Effector memory CD4-positive, alpha-beta T cell (primary cell): ENCODE results near the gene IL6R.

Experiments
- DNase-seq, 3 donors: peaks; one replicate each; pipeline ENCODE4 v3.0.0-alpha.2; 2020
- H3K27ac ChIP-seq: 2 replicates; pipeline ENCODE4 v1.7.0; 2013; ENCODE audit warnings: mild to moderate bottlenecking, low read length, moderate library complexity; ENCODE audit not compliant: insufficient read depth, poor library complexity, severe bottlenecking
- H3K27me3 ChIP-seq: replicated peaks from 2 replicates; pipeline ENCODE4 v1.7.0; 2013; ENCODE audit warnings: mild to moderate bottlenecking, low read length; ENCODE audit not compliant: insufficient read depth, control insufficient read depth, poor library complexity, severe bottlenecking
- H3K36me3 ChIP-seq: 2 replicates; pipeline ENCODE4 v1.7.0; 2013; ENCODE audit warnings: mild to moderate bottlenecking, low read length, moderate library complexity; ENCODE audit not compliant: control insufficient read depth, insufficient read depth
- H3K4me1 ChIP-seq: 2 replicates; pipeline ENCODE4 v1.7.0; 2013; ENCODE audit warnings: low read length, mild to moderate bottlenecking; ENCODE audit not compliant: control insufficient read depth, insufficient read depth, poor library complexity, severe bottlenecking
- H3K4me3 ChIP-seq: 2 replicates; pipeline ENCODE4 v1.7.0; 2013; ENCODE audit warnings: low read length, low read depth, mild to moderate bottlenecking; ENCODE audit not compliant: insufficient read depth, poor library complexity, severe bottlenecking
- H3K9me3 ChIP-seq: 2 replicates; pipeline ENCODE4 v1.7.0; 2013; ENCODE audit warnings: mild to moderate bottlenecking, low read length, moderate library complexity; ENCODE audit not compliant: control insufficient read depth

Gene IL6R

GRCh38 chr1:154386643-154387352 is 18.3 kb upstream of the IL6R start:
- H3K27me3 ChIP-seq: no peaks in the 10 kb centered on the region
- H3K4me1 ChIP-seq: peaks cover 26% of the 10 kb centered on the region
- no peak overlapping the region for H3K4me3 ChIP-seq
- H3K36me3 ChIP-seq: no peaks in the 10 kb centered on the region
- no peaks in the 10 kb centered on the region for H3K9me3 ChIP-seq
- H3K27ac ChIP-seq: peak overlapping the region; percentile 85
- peak; percentile 61 to 77 (median 65) for DNase-seq

- Histone ChIP-seq H3K4me3 (no peak overlapping the region), H3K9me3 (no peaks in the 10 kb centered on the region), H3K4me1 (peaks cover 8% of the 10 kb centered on the region), H3K27me3 (no peaks in the 10 kb centered on the region), H3K36me3 (no peaks in the 10 kb centered on the region), H3K27ac (no peak overlapping the region)
- DNase-seq: no peak
These were observed 13.9 kb upstream of the IL6R start for GRCh38 chr1:154391086-154391770.

GRCh38 chr1:154398141-154398540 is 7.0 kb upstream of the IL6R start:
- no peaks in the 10 kb centered on the region for H3K27me3 ChIP-seq
- no peak overlapping the region for H3K4me3 ChIP-seq
- no peaks in the 10 kb centered on the region for H3K36me3 ChIP-seq
- H3K9me3 ChIP-seq: no peaks in the 10 kb centered on the region
- DNase-seq: no peak
- H3K27ac ChIP-seq: no peak overlapping the region
- peaks cover 21% of the 10 kb centered on the region for H3K4me1 ChIP-seq

- Histone ChIP-seq H3K4me1 (peaks cover 27% of the 10 kb centered on the region), H3K4me3 (no peak overlapping the region), H3K36me3 (no peaks in the 10 kb centered on the region), H3K9me3 (no peaks in the 10 kb centered on the region), H3K27me3 (no peaks in the 10 kb centered on the region), H3K27ac (no peak overlapping the region)
- no peak for DNase-seq
These were observed 6.5 kb upstream of the IL6R start for GRCh38 chr1:154398678-154399077.

DNA sequence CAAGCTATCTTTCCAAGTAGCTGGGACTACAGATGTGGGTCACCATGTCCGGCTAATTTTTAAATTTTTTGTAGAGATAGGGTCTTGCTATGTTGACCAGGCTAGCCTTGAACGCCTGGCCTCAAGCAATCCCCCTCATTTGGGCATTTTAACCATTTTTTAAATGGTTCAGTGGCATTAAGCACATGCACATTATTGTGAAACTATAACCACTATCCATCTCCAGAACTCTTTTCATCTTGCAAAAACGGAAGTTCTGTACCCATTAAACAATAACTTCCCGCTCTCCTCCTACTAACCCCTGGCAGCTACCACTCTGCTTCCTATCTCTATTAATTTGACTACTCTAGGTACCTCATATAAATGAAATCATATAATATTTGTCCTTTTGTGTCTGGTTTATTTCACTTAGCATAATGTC is 4.8 kb upstream of the IL6R start:
- no peak for DNase-seq
- Histone ChIP-seq H3K9me3 (no peaks in the 10 kb centered on the region), H3K4me3 (no peak overlapping the region), H3K36me3 (no peaks in the 10 kb centered on the region), H3K27ac (no peak overlapping the region), H3K27me3 (no peaks in the 10 kb centered on the region), H3K4me1 (peaks cover 38% of the 10 kb centered on the region)

DNA sequence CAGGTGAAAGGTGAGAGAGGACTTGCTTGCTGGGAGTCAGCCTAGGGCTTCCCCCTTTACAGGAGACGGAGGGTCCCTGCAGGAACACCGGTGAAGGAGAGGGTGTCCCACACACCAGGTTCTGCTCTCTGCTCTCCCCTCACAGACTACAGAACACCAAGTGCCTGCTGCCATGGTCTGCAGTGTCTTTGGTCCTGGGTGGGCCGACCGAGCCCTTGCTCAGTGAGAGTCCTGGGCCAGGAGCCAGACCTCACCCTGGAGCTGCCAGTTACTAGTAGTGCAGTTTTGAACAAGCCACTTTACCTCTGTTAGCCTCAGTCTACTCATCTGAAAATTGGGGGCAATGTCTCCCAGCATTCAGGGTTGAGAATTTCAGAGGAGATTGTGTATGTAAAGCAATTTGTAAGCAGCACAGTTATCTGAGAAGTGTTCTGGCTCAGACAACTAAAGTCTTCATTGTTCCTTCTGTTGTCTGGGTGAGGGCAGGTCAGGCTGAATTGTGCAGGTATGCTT is 2.7 kb upstream of the IL6R start:
- Histone ChIP-seq H3K36me3 (no peaks in the 10 kb centered on the region), H3K4me3 (no peak overlapping the region), H3K9me3 (no peaks in the 10 kb centered on the region), H3K4me1 (peaks cover 38% of the 10 kb centered on the region), H3K27ac (peak overlapping the region; percentile 47), H3K27me3 (no peaks in the 10 kb centered on the region)
- no peak for DNase-seq

- DNase-seq: peak in 2 of 3 donors; percentile 27 to 36
- Histone ChIP-seq H3K4me3 (no peak overlapping the region), H3K4me1 (peaks cover 42% of the 10 kb centered on the region), H3K9me3 (no peaks in the 10 kb centered on the region), H3K36me3 (no peaks in the 10 kb centered on the region), H3K27me3 (no peaks in the 10 kb centered on the region), H3K27ac (peak overlapping the region; percentile 82)
These were observed 1.7 kb upstream of the IL6R start for GRCh38 chr1:154403261-154403943.

DNA sequence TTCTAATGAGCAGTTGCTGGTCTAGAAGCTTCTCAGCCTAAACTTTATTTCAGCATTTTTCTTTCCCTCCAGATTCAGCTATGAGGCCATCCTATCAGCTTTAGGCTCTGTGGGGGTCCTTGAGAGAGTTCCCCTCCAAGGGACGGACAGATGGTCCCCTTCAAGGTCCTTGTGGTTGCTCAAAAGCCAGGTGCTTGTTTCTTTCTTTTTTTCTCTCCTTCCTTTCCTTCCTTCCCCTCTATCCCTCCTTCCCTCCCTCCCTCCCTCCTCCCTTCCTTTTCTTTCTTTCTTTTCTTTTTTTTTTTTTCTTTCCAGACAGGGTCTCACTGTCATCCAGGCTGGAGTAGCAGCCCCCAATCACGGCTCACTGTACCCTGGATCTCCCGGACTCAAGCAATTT is 1.2 kb upstream of the IL6R start:
- H3K27me3 ChIP-seq: no peaks in the 10 kb centered on the region
- no peak for DNase-seq
- H3K36me3 ChIP-seq: no peaks in the 10 kb centered on the region
- peak overlapping the region; percentile 67 for H3K4me3 ChIP-seq
- H3K4me1 ChIP-seq: peaks cover 47% of the 10 kb centered on the region
- H3K27ac ChIP-seq: peak overlapping the region; percentile 82
- no peaks in the 10 kb centered on the region for H3K9me3 ChIP-seq

GRCh38 chr1:154404511-154404931 is 622 bp upstream of the IL6R start:
- H3K27ac ChIP-seq: peak overlapping the region; percentile 82
- peak overlapping the region; percentile 67 for H3K4me3 ChIP-seq
- DNase-seq: peak in 1 of 3 donors; percentile 18
- H3K27me3 ChIP-seq: no peaks in the 10 kb centered on the region
- H3K36me3 ChIP-seq: no peaks in the 10 kb centered on the region
- peaks cover 52% of the 10 kb centered on the region for H3K4me1 ChIP-seq
- H3K9me3 ChIP-seq: no peaks in the 10 kb centered on the region
